Effector CD4-positive, alpha-beta T cell (primary cell): ENCODE measurements around the gene SFXN3.
A peak's percentile ranks its signal among the peaks of the same experiment; 100 is the strongest.

ENCODE experiments used
- DNase-seq: peaks from one replicate; pipeline ENCODE4 v3.0.0-alpha.2; 2020

SFXN3 gene

GRCh38 chr10:101000127-101000914 lies 30.7 kb upstream of the SFXN3 start:
- DNase-seq, result no peak

GRCh38 chr10:101000915-101001658 lies 29.9 kb upstream of the SFXN3 start:
- no peak for DNase-seq

- no peak for DNase-seq
Observed at GRCh38 chr10:101001659-101002035, 29.4 kb upstream of the SFXN3 start.

- no peak for DNase-seq
Observed at GRCh38 chr10:101002456-101002855, 28.6 kb upstream of the SFXN3 start.

GRCh38 chr10:101003639-101004206 lies 27.3 kb upstream of the SFXN3 start:
- no peak for DNase-seq

- no peak for DNase-seq
Observed at GRCh38 chr10:101005361-101005760, 25.7 kb upstream of the SFXN3 start.

GRCh38 chr10:101005869-101006567 lies 25.0 kb upstream of the SFXN3 start:
- DNase-seq, result no peak

- no peak for DNase-seq
Observed at GRCh38 chr10:101006593-101007098, 24.4 kb upstream of the SFXN3 start.

- DNase-seq, result no peak
Observed at GRCh38 chr10:101007099-101007711, 23.8 kb upstream of the SFXN3 start.

- no peak for DNase-seq
Observed at GRCh38 chr10:101007915-101008822, 22.9 kb upstream of the SFXN3 start.

GRCh38 chr10:101008823-101009423 lies 22.1 kb upstream of the SFXN3 start:
- DNase-seq, result no peak

- DNase-seq, result no peak
Observed at GRCh38 chr10:101010329-101010728, 20.7 kb upstream of the SFXN3 start.

GRCh38 chr10:101011517-101012423 lies 19.3 kb upstream of the SFXN3 start:
- DNase-seq, result no peak

GRCh38 chr10:101012525-101013364 lies 18.3 kb upstream of the SFXN3 start:
- DNase-seq, result peak; percentile 69

GRCh38 chr10:101013365-101013825 lies 17.6 kb upstream of the SFXN3 start:
- DNase-seq, result no peak

- DNase-seq, result peak; percentile 72
Observed at GRCh38 chr10:101014230-101014884, 16.7 kb upstream of the SFXN3 start.

- DNase-seq, result no peak
Observed at GRCh38 chr10:101014966-101015581, 16.0 kb upstream of the SFXN3 start.

- no peak for DNase-seq
Observed at GRCh38 chr10:101015582-101015973, 15.5 kb upstream of the SFXN3 start.
